Natural killer cell (primary cell): ENCODE data around the gene MMP20. TPM values are rescaled to one million over a fixed set of nuclear protein-coding genes. Genes with fewer than 3 reads are reported as not detected.

ENCODE experiments used
- ATAC-seq, 3 donors: fragments of 150-1000 bp in 2 of 3; fragments of 200-7000 bp in 1 of 3; cut with Tn5 transposase; 1 replicate in 1 of 3; 2 replicates in 2 of 3; pipeline ENCODE4 v1.10.0; 2021; ENCODE audit warnings: mild to moderate bottlenecking in 2 of 3, moderate library complexity in 2 of 3
- DNase-seq, 2 donors: peaks; one replicate each; pipeline versions ENCODE4 v3.0.0 to v3.0.0-alpha.2; 2013 to 2021; ENCODE audit warnings: mixed read lengths in 1 of 2
- H3K27ac ChIP-seq: one replicate; pipeline ENCODE4 v1.5.1; 2013; ENCODE audit warnings: mild to moderate bottlenecking, low read length
- H3K27me3 ChIP-seq: one replicate; pipeline ENCODE4 v1.6.1; 2013; ENCODE audit warnings: low read length; ENCODE audit not compliant: control insufficient read depth, insufficient read depth
- H3K36me3 ChIP-seq: one replicate; pipeline ENCODE4 v1.6.1; 2013; ENCODE audit warnings: low read length; ENCODE audit not compliant: control insufficient read depth, insufficient read depth
- H3K4me1 ChIP-seq: one replicate; pipeline ENCODE4 v1.6.1; 2013; ENCODE audit warnings: low read length; ENCODE audit not compliant: control insufficient read depth, insufficient read depth
- H3K4me3 ChIP-seq: one replicate; pipeline ENCODE4 v1.5.1; 2013; ENCODE audit warnings: low read length
- H3K9me3 ChIP-seq: one replicate; pipeline ENCODE4 v1.6.1; 2013; ENCODE audit warnings: low read length; ENCODE audit not compliant: control insufficient read depth, insufficient read depth
- H3K27ac Mint-ChIP-seq, 2 donors: one replicate each; pipeline ENCODE4 v1.8.0; 2022; ENCODE audit warnings: mild to moderate bottlenecking in 2 of 2, mixed read lengths in 2 of 2, moderate library complexity in 1 of 2
- H3K27me3 Mint-ChIP-seq, 2 donors: one replicate each; pipeline ENCODE4 v1.8.0; 2022; ENCODE audit warnings: low read depth in 2 of 2, mixed read lengths in 2 of 2
- H3K36me3 Mint-ChIP-seq: one replicate; pipeline ENCODE4 v1.8.0; 2022; ENCODE audit warnings: mixed read lengths
- H3K4me1 Mint-ChIP-seq, 2 donors: one replicate each; pipeline ENCODE4 v1.8.0; 2022; ENCODE audit warnings: mixed read lengths in 2 of 2
- H3K4me3 Mint-ChIP-seq: one replicate; pipeline ENCODE4 v1.8.0; 2022; ENCODE audit warnings: mild to moderate bottlenecking, moderate library complexity, mixed read lengths
- H3K9me3 Mint-ChIP-seq, 2 donors: one replicate each; pipeline ENCODE4 v1.8.0; 2022; ENCODE audit warnings: mixed read lengths in 2 of 2
- CTCF ChIP-seq: fragments of 200-600 bp; IDR thresholded peaks from one replicate; pipeline ENCODE4 v1.8.0; 2022; ENCODE audit warnings: antibody characterized with exemption
- WGBS: methylation state at CpG from one replicate; pipeline ENCODE4 v1.1.7; 2013; ENCODE audit warnings: missing lambda C conversion rate; ENCODE audit not compliant: insufficient coverage; 5-methylcytosine and 5-hydroxymethylcytosine counted together
- intact Hi-C: fragments of 100-400 bp; cut with micrococcal nuclease; formaldehyde crosslinking; loops from one replicate; pipeline ENCODE4 v1.14.2; 2022
- total RNA-seq, 4 donors: library from RNA; stranded (reverse); fragments of 120-200 nt in 1 of 4; gene quantifications; one replicate each; pipeline versions ENCODE4 v1.2.3 to v1.2.4, GENCODE V29; 2013 to 2022

Gene MMP20
- total RNA-seq, 3 donors from 2014 or later (not counting 1 experiment from before 2014, with no cell fraction given): not detected

- Mint-ChIP-seq H3K36me3 (no peaks in the 10 kb centered on the region), H3K4me1 (peaks cover 2% of the 10 kb centered on the region in 2 donors), H3K4me3 (no peak overlapping the region), H3K27ac (no peak overlapping the region), H3K27me3 (peaks cover 2 to 4% of the 10 kb centered on the region in 2 donors), H3K9me3 (no peaks in the 10 kb centered on the region)
- H3K27me3 ChIP-seq: no peaks in the 10 kb centered on the region
- DNase-seq (no peak), ATAC-seq (no peak)
- WGBS: 100% methylated on average over 2 of the region's 2 CpGs
- no peak overlapping the region for H3K4me3 ChIP-seq
- H3K4me1 ChIP-seq: no peaks in the 10 kb centered on the region
- H3K36me3 ChIP-seq: no peaks in the 10 kb centered on the region
- no peak for TF ChIP-seq CTCF
- H3K9me3 ChIP-seq: no peaks in the 10 kb centered on the region
- intact Hi-C loops: no loop called here
- H3K27ac ChIP-seq: no peak overlapping the region
Measured at GRCh38 chr11:102527684-102528083, 97.4 kb downstream of the MMP20 start.

GRCh38 chr11:102527041-102527440 is 98.1 kb downstream of the MMP20 start:
- Mint-ChIP-seq H3K9me3 (no peaks in the 10 kb centered on the region), H3K36me3 (no peaks in the 10 kb centered on the region), H3K4me3 (no peak overlapping the region), H3K4me1 (peaks cover 6% of the 10 kb centered on the region in 2 donors), H3K27me3 (peaks cover 8% of the 10 kb centered on the region in 2 donors), H3K27ac (no peak overlapping the region)
- no peaks in the 10 kb centered on the region for H3K36me3 ChIP-seq
- no peak overlapping the region for H3K27ac ChIP-seq
- no peaks in the 10 kb centered on the region for H3K4me1 ChIP-seq
- no peak for DNase-seq
- TF ChIP-seq CTCF: no peak
- whole genome bisulfite sequencing: 100% methylated on average over 1 of the region's 1 CpG
- H3K4me3 ChIP-seq: no peak overlapping the region
- H3K27me3 ChIP-seq: no peaks in the 10 kb centered on the region
- no peaks in the 10 kb centered on the region for H3K9me3 ChIP-seq
- intact Hi-C loops: no loop called here
- no peak for ATAC-seq

Other genes starting within 250 kb of the MMP20 start
- 100 to 1,000 TPM; 100 to 126 (median 118) TPM for gene TMEM123, start 172.6 kb downstream of the MMP20 start, total RNA-seq
- not detected for gene MMP7, start 94.6 kb downstream of the MMP20 start, total RNA-seq
- gene MMP27, start 80.4 kb upstream of the MMP20 start, total RNA-seq: not detected
- gene MMP8, start 99.6 kb upstream of the MMP20 start, total RNA-seq: under 1 TPM in 1 of 3 donors, not detected in 2; 0.16 TPM
- not detected for gene MMP10, start 155.3 kb upstream of the MMP20 start, total RNA-seq
- not detected for gene MMP1, start 172.8 kb upstream of the MMP20 start, total RNA-seq
- gene MMP3, start 218.3 kb upstream of the MMP20 start, total RNA-seq: not detected
- gene MMP12, start 249.7 kb upstream of the MMP20 start, total RNA-seq: not detected